ENCODE data around the gene MSI2. TPM values are rescaled to one million over a fixed set of nuclear protein-coding genes. Genes with fewer than 3 reads are reported as not detected.

The MSI2 gene
- total and polyA plus RNA-seq, 2 donors (not counting 1 experiment from before 2014, with no cell fraction given), result 16.1 to 196 TPM

DNA sequence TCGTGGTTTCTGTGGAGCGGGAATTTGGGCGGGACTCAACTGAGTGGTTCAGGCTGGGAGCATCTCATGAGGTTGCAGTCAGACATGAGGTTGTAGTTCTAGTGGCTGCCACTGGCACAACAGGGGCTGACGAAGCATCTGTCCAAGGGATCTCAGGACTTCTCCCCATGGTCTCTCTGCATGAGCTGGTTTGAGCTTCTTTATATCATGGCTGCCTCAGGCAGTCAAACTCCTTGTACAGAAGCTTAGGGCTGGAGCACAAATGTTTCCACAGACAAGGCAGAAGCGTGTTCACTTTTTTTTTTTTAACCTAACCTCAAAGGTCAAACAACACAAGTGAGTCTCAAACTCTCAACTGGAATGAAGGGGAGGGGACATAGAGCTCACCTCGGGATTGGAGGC, 243.3 kb downstream of the MSI2 start:
- Mint-ChIP-seq H3K4me1 (peaks cover 38% of the 10 kb centered on the region), H3K27ac (no peak overlapping the region), H3K27me3 (no peaks in the 10 kb centered on the region), H3K4me3 (no peak overlapping the region), H3K9me3 (ENCODE audit: insufficient read depth) (no peaks in the 10 kb centered on the region)
- Histone ChIP-seq H3K27ac (ENCODE audit: low read length in 2 of 2) (no peak overlapping the region), H3K36me3 (replicated peaks in 1 of 2; ENCODE audit: control extremely low read depth in 1 of 2, control insufficient read depth in 1 of 2, extremely low read depth in 1 of 2, insufficient read depth in 2 of 2, low read length in 1 of 2) (no peaks in the 10 kb centered on the region), H2AFZ (ENCODE audit: insufficient read depth, low read depth, low read length, poor library complexity, severe bottlenecking) (no peak overlapping the region), H3K4me1 (ENCODE audit: control insufficient read depth in 2 of 2, insufficient read depth in 2 of 2, low read length in 2 of 2) (peaks cover 14 to 17% of the 10 kb centered on the region in 2 donors), H3K9ac (ENCODE audit: low read length) (no peak overlapping the region), H3K9me3 (ENCODE audit: control extremely low read depth in 1 of 3, control insufficient read depth in 2 of 3, insufficient read depth in 1 of 3, low read length in 2 of 3) (no peaks in the 10 kb centered on the region), H3K4me2 (replicated peaks; ENCODE audit: low read depth, low read length, poor library complexity, severe bottlenecking) (no peak overlapping the region), H4K20me1 (ENCODE audit: control insufficient read depth, insufficient read depth, low read length, poor library complexity, severe bottlenecking) (peaks cover 24% of the 10 kb centered on the region), H3K4me3 (ENCODE audit: control extremely low read depth in 1 of 5, extremely low read depth in 1 of 5, insufficient read depth in 1 of 5, low read depth in 2 of 5, low read length in 4 of 5) (no peak overlapping the region), H3K79me2 (ENCODE audit: control insufficient read depth, insufficient read depth, low read length) (peaks cover 82% of the 10 kb centered on the region), H3K27me3 (replicated peaks in 1 of 4; ENCODE audit: control extremely low read depth in 1 of 4, control insufficient read depth in 3 of 4, insufficient read depth in 4 of 4, low read length in 3 of 4) (no peaks in the 10 kb centered on the region)
- WGBS (ENCODE audit: insufficient coverage), result 80% methylated on average over 4 of the region's 6 CpGs
- TF ChIP-seq, protein P1, sequence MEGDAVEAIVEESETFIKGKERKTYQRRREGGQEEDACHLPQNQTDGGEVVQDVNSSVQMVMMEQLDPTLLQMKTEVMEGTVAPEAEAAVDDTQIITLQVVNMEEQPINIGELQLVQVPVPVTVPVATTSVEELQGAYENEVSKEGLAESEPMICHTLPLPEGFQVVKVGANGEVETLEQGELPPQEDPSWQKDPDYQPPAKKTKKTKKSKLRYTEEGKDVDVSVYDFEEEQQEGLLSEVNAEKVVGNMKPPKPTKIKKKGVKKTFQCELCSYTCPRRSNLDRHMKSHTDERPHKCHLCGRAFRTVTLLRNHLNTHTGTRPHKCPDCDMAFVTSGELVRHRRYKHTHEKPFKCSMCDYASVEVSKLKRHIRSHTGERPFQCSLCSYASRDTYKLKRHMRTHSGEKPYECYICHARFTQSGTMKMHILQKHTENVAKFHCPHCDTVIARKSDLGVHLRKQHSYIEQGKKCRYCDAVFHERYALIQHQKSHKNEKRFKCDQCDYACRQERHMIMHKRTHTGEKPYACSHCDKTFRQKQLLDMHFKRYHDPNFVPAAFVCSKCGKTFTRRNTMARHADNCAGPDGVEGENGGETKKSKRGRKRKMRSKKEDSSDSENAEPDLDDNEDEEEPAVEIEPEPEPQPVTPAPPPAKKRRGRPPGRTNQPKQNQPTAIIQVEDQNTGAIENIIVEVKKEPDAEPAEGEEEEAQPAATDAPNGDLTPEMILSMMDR (IDR thresholded peaks at IDR 0.05), result no peak
- TF ChIP-seq EZH2 (IDR thresholded peaks at IDR 0.05; ENCODE audit: borderline replicate concordance, insufficient read depth, low read depth, low read length, poor library complexity, severe bottlenecking), result no peak
- intact Hi-C loops (cut with micrococcal nuclease), result no loop called here
- ATAC-seq (ENCODE audit: low read depth) (no peak), DNase-seq (no peak)
- ChIA-PET POLR2A (interaction anchor here (0.7 kb wide), 2 partner anchors 34 to 471 kb away, joined by 3 read pairs; no protein-coding TSS in a partner anchor), CTCF (interaction anchor here (0.7 to 1.9 kb wide), 5 partner anchors 14 to 257 kb away, joined by 3 to 7 read pairs (median 3); no protein-coding TSS in a partner anchor)

DNA sequence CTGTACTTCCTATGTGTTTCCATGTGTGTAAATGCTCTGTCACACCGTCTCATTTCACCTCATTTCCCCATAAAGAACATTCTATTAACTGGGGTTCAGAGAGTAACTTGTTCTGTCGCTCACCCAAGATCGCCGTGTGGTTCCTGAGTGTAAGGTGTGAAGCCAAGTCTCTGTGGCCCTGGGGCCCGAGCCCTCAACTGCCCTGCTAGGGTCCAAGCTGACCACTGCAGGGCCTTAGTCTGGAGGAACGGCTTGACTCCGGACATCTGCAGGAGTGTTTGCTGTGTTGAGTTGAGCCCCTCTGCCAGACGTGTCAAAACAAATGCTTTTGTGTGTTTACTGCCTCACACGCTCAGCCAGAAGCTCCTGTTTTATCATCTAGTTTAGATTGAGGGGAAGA, 244.7 kb downstream of the MSI2 start:
- H3K27me3 ChIP-seq (replicated peaks in 1 of 4; ENCODE audit: control extremely low read depth in 1 of 4, control insufficient read depth in 3 of 4, insufficient read depth in 4 of 4, low read length in 3 of 4), result no peaks in the 10 kb centered on the region
- DNase-seq, result no peak
- peaks cover 24% of the 10 kb centered on the region for H4K20me1 ChIP-seq (ENCODE audit: control insufficient read depth, insufficient read depth, low read length, poor library complexity, severe bottlenecking)
- H2AFZ ChIP-seq (ENCODE audit: insufficient read depth, low read depth, low read length, poor library complexity, severe bottlenecking), result no peak overlapping the region
- Mint-ChIP-seq H3K27ac (no peak overlapping the region), H3K9me3 (ENCODE audit: insufficient read depth) (no peaks in the 10 kb centered on the region), H3K4me1 (peaks cover 31% of the 10 kb centered on the region), H3K27me3 (no peaks in the 10 kb centered on the region), H3K4me3 (no peak overlapping the region)
- no peaks in the 10 kb centered on the region for H3K9me3 ChIP-seq (ENCODE audit: control extremely low read depth in 1 of 3, control insufficient read depth in 2 of 3, insufficient read depth in 1 of 3, low read length in 2 of 3)
- ChIA-PET POLR2A (no interaction called here), CTCF (interaction anchor here (1.9 kb wide), 1 partner anchor 258 kb away, joined by 7 read pairs; no protein-coding TSS in a partner anchor)
- no peak overlapping the region for H3K4me3 ChIP-seq (ENCODE audit: control extremely low read depth in 1 of 5, extremely low read depth in 1 of 5, insufficient read depth in 1 of 5, low read depth in 2 of 5, low read length in 4 of 5)
- H3K79me2 ChIP-seq (ENCODE audit: control insufficient read depth, insufficient read depth, low read length), result peaks cover 82% of the 10 kb centered on the region
- H3K9ac ChIP-seq (ENCODE audit: low read length), result no peak overlapping the region
- no peak overlapping the region for H3K4me2 ChIP-seq (replicated peaks; ENCODE audit: low read depth, low read length, poor library complexity, severe bottlenecking)
- 98% methylated on average over 6 of the region's 9 CpGs for WGBS (ENCODE audit: insufficient coverage)
- intact Hi-C loops (cut with micrococcal nuclease), result no loop called here
- H3K36me3 ChIP-seq (replicated peaks in 1 of 2; ENCODE audit: control extremely low read depth in 1 of 2, control insufficient read depth in 1 of 2, extremely low read depth in 1 of 2, insufficient read depth in 2 of 2, low read length in 1 of 2), result no peaks in the 10 kb centered on the region
- ATAC-seq (ENCODE audit: low read depth), result no peak
- peaks cover 14 to 17% of the 10 kb centered on the region in 2 donors for H3K4me1 ChIP-seq (ENCODE audit: control insufficient read depth in 2 of 2, insufficient read depth in 2 of 2, low read length in 2 of 2)
- no peak overlapping the region for H3K27ac ChIP-seq (ENCODE audit: low read length in 2 of 2)
- no peak for TF ChIP-seq EZH2 (IDR thresholded peaks at IDR 0.05; ENCODE audit: borderline replicate concordance, insufficient read depth, low read depth, low read length, poor library complexity, severe bottlenecking)
- TF ChIP-seq, protein P1 (IDR thresholded peaks at IDR 0.05), result no peak

Data from B cell (primary cell).